AML-193 (cell line): ENCODE measurements around the gene C2orf92.

Experiments used
- DNase-seq, 2 experiments: peaks; one replicate each; lab custom pipeline; 2025; lab: John Stamatoyannopoulos, UW

Gene C2orf92

DNA sequence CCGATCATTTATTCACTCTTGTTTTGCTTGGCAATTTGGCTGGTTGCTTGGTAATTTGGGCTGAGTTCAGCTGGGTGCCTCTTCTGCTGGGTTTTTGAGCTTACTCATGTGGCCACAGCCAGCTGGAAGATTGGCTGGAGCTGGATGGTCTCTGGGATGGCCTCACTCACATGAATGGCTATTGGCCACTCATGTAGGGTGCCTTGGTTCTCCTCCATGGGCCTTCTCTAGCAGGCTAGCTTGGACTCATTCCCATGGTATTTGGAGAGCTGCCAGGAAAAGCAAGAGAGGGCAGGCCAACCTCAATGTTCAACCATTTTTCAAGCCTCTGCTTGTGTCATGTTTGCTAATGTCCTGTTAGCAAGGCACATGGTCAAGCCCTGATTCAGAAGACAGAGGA, 60.7 kb downstream of the C2orf92 start:
- no peak for DNase-seq

DNA sequence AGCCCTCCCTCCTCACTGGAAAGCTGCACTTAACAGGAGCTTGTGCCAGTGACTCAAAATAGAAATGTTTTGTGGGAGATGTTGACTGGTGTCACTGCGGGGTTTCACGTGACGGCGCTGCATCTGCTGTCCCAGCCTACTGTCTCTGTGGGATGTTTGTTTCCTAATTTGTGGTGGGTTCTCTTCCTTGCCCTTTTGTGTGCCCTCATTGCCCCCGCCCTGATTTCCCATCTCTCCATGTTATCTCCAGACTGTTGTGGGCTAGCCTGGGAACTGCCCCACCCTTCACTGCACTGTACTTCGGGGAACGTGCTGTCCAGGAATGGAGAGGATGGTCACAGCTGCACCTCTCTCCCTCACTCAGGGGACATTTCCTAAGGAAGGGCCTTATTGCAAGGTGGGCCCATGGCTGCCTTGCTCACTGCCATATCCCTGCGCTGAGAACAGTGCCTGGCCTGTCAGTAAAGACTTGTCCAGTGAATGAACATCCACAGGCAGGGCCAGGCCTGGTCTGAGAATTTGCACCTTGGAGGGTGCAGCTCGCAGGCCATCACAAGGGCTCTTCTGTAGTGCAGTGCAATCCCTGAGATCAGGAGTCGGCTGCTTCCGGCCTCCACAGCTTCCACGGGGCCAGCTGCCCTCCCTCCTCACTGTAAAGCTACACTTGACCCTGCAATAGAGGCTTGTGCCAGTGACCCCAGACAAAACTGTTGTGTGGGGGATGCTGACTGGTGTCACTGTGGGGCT, 61.9 kb downstream of the C2orf92 start:
- DNase-seq = no peak

DNA sequence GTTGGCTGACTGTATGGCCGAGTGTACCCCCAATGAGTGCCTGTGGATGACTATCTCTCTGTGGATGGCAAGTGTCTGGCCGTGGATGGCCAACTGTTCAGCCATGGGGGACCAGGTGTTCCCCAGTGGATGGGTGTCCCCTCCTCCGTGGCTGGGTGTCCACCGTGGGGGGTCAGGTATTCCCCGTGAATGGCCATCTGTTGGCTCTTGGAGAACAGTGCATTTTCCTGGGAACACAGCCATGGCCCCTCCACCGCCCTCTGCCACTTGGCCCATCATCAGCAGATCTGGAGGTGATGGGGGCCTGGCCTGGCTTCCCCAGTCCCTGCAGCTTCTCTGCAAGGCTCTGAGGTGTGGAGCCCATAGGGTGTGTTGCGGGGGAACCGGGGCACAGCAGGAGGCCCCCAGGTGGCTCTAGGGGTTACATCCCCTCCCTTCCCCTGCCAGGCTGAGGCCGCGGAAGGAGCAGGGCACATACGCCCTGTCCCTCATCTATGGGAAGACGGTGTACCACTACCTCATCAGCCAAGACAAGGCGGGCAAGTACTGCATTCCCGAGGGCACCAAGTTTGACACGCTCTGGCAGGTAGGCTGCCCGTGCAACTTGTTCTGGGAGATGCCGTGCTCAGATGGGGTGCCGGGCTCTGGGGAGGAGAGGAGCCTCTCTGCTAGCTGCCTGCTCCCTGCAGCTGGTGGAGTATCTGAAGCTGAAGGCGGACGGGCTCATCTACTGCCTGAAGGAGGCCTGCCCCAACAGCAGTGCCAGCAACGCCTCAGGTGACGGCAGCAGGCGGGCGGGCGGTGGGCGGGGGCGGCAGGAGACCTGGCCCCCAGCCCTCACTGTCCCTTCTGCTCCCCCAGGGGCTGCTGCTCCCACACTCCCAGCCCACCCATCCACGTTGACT, 63.2 kb downstream of the C2orf92 start:
- no peak for DNase-seq

DNA sequence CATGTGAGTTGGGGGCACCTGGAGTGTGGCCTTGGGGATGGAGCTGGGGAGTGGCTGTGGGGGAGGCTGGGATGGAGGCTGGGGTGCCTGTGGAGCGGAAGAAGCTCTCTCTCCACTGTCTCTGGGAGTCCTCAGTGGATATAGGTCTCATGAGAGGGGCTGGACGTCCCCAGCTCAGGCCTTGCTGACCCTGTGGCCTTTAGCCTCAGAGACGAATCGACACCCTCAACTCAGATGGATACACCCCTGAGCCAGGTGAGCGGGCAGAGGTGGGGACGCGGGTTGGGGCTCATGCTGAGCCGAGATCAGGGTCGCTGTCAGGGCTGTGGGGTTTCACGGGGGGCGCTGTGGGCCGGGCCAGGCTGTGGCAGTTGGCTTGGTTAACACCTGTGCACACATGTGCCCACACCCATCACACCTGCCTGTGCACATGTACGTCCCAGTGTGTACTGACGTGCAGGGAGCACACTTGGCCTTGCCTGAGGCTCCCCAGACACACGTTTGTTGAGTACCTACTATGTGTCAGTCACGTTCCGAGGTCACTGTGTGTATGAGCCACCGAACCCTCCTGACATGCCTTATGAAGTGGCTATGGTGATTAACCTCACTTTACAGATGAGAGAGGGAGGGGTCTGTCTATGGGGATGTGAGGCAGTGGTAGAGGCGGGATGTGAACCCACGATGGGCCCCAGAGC, 64.0 kb downstream of the C2orf92 start:
- DNase-seq = no peak

DNA sequence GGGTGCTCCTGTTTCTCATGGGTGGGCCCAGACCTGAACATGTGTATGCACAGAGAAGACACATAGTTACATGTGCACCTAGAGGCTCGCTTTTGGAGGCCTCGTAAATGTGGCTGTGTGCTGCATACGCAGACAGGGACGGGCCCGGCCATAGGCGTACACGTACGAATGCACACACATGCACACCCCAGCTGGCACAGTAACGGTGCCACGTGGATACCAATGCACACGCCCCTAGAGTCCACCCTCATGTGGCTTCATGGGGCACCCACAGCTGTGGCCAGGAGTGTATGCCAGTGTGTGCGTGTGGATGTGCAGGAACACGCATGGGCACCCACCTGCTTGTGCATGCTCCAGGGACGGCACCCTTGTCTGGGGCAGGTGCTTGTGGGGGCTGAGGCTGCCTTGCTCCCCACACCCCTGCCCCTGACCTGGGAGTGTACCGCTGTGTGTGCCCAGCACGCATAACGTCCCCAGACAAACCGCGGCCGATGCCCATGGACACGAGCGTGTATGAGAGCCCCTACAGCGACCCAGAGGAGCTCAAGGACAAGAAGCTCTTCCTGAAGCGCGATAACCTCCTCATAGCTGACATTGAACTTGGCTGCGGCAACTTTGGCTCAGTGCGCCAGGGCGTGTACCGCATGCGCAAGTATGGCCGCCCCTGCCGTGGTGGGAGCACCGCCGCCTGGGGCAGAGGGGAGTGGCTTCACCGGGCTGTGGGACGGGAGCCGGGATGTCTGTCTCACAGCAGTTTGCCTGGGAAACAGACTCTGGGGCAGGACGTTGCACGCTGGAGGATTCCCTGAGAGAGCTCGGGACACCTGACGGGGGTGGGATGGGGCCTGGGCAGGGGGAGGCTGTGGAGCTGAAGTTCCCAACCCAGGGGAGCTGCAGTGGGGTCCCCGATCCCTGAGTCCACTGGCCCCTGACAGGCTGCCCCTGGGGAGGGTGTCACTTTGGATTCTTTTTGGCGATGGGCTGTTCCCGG, 64.8 kb downstream of the C2orf92 start:
- DNase-seq = no peak

DNA sequence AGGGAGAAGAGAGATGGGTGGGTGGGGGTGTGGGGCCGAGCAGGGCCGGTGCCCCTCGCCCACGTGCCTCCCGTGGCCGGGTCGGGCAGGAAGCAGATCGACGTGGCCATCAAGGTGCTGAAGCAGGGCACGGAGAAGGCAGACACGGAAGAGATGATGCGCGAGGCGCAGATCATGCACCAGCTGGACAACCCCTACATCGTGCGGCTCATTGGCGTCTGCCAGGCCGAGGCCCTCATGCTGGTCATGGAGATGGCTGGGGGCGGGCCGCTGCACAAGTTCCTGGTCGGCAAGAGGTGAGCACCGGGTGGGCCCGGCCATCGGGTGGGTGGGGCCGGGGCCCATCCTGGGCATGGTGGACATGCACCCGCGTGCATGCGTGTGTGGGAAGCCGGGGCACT, 65.6 kb downstream of the C2orf92 start:
- DNase-seq = no peak

DNA sequence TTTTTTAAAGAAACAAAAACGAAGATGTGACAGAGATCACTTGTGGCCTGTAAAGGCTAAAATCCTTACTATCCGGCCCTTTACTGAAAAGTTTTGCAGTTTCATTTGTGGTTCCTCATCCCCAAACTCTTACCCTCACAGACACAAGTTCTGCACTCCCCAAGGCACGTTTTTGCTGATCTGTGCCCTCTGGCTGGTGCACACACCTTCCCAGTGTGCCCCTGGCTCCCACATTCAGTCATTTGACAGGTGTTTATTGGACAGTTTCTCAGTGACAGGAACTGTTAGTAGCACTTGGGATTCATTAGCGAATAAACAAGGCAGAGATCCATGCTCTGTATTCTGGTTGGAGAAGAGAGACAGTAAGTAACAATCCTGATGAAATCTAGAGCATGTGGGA, 66.7 kb downstream of the C2orf92 start:
- no peak for DNase-seq

DNA sequence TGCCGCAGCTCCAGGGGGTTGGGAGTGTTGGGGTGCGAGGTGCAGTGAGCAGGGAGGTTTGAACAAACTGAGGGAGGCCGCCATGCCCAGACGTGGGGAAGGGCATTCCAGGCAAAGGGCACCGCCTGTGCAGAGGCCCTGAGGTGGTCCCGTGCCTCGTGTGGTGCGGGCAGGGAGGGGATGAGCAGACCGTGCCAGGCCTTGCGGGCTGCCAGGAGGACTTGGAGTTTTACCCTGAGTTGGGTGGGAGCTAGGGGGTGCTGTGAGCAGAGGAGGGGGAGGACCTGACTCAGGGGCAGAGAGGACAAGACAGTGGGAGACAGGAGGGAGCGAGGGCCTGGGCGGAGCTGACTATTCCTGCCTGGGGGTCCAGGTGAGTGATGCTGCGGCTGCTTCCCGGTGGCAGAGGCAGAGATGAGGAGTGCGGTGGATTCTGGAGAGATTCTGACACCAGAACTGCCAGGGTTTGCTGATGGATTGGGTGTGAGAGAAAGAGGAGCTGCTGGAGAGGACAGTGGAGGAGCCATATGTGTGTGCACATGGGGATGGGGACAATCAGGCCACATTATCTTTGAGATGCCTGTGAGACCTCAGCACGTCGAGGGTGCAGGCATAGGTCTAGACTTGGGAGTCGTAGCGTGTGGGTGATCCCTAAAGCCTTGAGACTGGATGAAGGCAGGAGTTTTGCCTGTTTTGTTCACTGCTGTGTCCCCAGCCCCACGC, 67.3 kb downstream of the C2orf92 start:
- no peak for DNase-seq

DNA sequence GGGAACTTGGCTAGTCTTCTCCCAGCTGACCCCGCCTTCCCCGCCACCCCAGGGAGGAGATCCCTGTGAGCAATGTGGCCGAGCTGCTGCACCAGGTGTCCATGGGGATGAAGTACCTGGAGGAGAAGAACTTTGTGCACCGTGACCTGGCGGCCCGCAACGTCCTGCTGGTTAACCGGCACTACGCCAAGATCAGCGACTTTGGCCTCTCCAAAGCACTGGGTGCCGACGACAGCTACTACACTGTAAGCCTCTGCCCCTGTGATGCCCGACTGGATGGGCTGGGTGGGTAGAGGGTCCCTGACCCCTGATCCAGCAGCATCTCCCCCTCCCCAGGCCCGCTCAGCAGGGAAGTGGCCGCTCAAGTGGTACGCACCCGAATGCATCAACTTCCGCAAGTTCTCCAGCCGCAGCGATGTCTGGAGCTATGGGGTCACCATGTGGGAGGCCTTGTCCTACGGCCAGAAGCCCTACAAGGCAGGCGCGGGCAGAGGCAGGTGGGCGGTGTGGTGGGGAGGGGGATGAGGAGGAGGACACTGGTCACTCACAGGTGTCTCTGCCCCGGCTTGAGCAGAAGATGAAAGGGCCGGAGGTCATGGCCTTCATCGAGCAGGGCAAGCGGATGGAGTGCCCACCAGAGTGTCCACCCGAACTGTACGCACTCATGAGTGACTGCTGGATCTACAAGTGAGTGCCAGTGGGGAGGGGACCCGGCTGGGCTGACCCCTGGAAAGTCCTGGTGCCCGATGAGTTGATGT, 68.1 kb downstream of the C2orf92 start:
- DNase-seq = no peak

DNA sequence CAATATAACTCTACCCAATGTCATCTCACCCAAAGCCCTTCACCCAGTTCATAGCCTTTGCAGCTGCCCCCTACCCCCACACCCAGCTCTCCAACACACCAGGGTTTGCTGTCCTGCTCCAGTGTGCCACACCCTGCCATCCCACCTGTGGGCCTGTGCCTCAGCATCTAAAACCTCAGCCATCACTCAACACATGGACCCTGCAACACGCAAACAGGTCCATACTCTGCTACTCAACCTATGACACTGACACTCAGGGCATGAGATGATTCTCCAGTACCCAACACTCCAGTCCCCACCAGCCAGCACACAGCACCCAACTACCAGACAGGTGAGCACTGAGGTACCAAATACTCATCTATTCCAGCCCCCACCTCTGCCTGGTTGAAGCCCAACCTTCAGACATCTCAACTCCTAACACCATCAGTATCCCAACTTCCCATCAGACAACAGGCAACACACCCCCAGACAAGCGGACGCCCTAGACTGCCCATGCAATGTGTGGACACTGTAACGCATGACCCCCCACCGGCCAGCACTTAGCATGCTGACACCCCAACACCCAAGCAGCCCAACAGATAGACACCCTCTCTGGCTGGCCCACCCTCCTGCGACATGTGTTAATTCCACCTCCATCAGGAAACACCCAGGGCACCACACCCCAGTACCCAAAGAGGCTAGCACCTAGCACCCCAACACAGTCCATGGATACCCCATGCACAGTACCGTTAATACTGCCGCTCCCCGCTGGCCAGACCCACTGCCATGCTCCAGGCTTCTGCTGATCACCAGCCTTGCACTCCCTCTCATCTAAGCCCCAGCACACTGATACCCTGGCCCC, 68.9 kb downstream of the C2orf92 start:
- DNase-seq = no peak

DNA sequence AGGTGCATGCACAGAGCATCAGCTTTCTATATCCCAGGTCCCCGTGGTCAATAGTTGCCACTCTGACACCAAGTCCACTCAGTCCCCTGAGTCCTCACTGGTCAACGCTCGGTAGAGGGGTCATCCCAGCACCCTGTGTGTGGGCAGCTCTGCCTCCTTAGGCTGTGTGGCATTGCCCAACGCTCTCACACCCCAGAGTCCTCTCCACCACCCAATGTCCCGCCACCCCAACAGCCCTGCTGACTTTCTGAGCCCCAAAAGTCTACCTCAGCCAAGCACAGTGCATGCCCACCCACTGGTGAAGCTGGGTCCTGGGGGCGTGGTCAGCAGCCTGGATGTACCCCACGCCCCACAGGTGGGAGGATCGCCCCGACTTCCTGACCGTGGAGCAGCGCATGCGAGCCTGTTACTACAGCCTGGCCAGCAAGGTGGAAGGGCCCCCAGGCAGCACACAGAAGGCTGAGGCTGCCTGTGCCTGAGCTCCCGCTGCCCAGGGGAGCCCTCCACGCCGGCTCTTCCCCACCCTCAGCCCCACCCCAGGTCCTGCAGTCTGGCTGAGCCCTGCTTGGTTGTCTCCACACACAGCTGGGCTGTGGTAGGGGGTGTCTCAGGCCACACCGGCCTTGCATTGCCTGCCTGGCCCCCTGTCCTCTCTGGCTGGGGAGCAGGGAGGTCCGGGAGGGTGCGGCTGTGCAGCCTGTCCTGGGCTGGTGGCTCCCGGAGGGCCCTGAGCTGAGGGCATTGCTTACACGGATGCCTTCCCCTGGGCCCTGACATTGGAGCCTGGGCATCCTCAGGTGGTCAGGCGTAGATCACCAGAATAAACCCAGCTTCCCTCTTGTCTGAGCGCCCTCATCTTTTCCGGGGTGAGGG, 69.7 kb downstream of the C2orf92 start:
- DNase-seq = no peak

DNA sequence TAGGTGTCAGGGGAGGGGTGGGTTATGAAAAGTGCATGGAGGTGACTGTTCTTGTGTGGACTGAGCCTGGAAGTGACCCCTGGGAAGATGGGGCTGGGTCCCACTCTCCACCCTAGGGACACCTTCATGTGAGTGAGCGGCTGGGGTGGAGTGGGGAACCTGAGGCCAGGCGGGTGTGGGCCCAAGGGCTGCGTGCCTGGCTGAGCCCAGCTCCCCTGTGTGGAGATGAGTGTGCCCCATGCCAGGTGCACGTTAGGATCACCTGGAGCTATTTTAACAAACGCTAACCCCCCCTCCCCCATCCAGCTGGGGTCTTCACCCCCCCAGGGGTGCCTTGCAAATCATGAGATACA, 70.4 kb downstream of the C2orf92 start:
- DNase-seq = no peak

DNA sequence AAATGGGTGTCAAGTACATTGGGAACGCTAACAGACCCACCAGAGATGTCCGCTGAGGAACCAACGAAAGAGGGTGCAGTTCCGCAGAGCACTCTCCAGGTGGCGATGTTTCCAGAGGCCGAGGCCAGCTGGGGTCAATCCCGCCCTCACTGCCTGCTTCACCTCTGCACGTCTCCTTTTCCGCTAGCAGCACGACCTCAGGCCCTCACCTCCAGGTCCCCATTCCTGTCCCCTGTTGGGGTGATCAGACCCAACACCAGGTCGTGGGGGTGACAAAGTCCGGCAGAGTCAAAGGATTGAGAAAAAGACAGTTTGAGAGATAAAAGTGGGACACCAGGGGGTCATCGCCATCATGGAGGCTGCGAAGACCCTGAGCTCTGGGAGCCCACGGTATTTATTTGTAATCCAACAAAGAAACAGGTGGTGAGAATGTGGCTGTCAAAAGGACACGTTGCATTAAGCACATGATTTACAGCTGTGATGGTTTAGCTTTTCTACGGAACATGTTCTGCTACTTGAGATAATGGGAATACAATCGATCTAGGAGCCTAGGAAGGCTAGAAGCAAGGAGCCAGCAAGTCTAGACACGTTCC, 71.2 kb downstream of the C2orf92 start:
- DNase-seq = no peak

DNA sequence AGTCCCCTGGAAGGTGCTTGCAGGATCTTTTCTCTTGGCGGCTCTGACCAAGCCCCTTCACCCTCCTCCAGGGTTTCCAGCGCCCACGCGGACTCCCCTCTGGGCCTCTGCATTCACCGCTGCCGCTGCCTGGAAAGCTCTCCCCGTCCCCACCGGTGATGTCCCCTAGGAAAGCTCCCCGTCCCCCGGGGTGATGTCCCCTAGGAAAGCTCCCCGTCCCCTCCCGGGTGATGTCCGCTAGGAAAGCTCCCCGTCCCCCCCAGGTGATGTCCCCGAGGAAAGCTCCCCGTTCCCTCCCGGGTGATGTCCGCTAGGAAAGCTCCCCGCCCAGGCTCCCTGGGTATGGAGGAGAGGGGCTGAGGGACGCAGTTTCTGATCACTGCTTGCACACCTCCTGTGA, 71.7 kb downstream of the C2orf92 start:
- DNase-seq = no peak

DNA sequence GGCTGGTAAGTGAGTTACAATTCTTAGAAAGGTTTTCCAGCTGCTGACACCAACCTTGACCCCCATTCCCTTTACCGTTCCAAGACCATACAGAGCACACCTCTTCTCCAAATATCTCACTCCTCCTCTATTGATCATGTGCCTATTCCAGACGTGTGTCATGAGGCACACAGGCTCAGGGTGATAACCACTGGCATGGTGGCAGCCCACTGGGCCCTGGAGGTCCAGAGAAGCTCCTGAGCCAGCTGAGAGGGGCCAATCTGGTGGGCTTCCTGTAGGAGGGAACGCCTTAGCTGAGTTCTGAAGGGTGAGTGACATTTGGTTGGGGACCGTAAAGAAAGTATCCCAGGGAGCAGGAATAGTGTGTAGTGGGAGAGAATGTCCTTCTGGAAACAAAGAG, 72.2 kb downstream of the C2orf92 start:
- DNase-seq = no peak

DNA sequence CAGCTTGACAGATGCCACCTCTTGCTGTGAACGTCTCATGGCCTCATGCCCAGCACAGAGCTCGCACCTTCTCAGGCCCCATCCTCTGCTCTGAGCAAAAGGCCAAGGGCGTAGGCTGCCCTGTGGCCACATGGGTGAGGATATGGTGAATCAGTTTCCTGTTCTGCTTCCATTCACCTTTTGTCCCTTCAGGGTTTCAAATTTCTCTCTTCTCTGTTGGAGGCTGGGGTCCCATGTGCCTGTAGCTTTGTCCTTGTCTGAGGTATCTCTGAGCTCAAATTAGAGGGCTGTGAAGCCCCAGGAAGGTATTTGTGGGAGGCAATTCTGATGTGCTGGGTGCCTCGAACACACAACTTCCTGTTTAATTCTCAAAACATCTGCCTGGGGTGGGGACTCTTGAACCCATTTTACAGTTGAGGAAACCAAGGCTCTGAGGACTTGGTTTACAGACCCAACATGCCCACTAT, 72.9 kb downstream of the C2orf92 start:
- DNase-seq = no peak

DNA sequence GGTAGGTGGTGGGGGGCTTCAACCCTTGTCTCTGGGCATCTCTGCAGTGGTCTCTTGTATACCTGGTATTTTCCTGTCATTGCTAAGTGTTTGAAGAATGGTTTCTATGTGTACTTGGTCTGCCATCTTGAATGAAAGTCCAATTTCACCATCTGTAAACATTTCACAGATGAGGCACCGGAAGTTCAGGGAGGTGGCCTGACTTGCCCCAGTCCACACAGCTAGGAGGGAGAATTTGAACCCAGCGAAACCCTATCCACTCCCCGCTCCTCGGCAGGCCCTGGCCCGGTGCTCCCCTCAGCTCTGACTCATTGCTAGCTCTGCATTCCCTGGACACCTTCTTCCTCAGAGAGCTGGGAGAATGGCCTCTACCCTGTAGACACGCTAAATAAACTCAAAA, 74.4 kb downstream of the C2orf92 start:
- no peak for DNase-seq
